NCI-H1417 treated with DMSO at 0.1 percent for 48 hours (cell line): ENCODE results near the gene JAZF1.

Source experiments
- DNase-seq: peaks from one replicate; lab custom pipeline; 2025; lab: John Stamatoyannopoulos, UW

JAZF1 gene

DNA sequence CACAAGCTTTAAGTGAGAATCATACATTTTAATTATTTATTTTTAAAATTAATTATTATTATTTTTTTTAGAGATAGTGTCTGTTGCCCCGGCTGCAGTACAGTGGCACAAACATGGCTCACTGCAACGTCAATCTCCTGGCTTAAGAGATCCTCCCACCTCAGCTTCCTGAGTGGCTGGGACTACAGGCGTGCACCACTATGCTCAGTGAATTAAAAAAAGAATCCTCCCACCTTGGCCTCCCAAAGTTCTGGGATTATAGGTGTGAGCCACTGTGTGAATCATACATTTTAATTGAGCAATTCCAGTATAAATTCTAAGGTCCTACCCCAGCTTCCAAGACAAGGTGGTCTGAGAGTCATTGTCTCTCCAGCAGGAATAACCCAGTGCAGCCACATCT lies 172.4 kb downstream of the JAZF1 start:
- DNase-seq, result no peak

DNA sequence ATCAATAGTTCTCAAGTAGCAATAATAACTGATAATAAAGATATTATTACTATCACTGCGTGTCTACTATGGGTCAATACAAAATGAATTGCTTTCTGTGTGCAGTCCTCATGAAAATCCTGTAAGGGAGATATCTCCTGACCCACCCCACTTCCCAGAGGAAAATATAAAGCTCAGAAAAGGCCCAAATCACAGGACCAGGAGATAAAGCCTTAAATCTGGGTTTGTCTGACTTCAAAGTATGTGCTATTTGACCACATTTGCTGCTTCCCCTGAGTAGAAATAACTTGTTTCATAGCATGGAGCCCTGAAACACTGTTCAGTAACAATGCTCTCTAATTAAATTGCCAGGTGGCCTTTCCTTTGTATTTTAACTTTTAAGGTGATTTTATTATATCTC lies 174.1 kb downstream of the JAZF1 start:
- no peak for DNase-seq

- DNase-seq, result no peak
These were observed 174.8 kb downstream of the JAZF1 start for GRCh38 chr7:28005847-28006231.

DNA sequence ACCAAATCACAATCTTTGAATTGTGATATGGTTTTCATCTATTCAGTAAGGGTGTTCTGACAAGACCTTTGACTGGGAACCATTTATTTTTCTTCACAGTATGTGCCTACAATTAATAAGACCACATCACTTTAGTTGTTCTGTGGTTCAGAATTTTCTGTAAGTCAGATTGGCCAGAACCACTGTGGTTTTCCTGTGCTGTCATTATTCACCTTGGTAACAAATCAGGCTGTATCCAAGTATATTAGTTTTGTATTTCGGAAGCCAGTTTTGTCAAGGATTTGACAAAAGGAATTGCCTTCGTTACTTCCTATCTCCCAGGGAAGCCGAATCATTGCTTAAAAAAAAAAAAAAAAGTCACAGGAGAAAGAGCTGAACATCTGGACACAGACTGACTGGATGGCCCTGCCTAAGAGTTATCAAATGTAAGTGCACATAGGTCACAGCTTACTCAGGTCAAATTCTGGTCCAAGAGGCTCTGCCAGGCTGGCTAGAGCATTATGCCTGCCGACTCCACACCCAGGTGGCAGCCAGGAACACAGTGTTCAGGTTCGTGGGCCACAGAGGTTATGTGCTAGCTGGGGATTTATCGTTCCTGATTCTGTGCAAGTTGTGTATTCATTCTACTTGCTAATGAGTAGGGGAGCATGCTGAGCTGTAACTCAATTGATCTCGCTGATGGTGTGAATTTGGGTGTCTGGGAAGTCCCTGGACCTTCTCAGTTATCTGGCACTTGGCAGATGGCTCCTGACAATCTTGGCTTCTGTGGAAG lies 175.3 kb downstream of the JAZF1 start:
- no peak for DNase-seq

DNA sequence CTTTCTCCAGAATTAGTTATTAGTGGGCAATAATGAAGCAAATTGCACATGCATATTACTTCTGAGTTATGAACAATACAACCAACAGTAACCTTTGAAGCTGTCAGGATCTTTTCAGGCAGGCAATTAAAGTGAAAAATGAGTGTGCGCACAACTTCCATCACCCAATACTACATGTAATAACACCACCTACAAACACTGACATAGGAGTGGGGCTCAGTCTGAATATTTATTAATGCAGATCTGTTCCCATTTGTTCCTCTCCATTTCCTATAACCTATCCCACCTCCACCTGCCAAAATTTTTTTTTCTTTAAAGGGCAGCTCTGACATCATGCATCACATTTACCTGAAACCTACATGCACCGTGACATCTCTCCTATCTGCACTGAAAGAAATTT lies 177.2 kb downstream of the JAZF1 start:
- DNase-seq, result no peak

DNA sequence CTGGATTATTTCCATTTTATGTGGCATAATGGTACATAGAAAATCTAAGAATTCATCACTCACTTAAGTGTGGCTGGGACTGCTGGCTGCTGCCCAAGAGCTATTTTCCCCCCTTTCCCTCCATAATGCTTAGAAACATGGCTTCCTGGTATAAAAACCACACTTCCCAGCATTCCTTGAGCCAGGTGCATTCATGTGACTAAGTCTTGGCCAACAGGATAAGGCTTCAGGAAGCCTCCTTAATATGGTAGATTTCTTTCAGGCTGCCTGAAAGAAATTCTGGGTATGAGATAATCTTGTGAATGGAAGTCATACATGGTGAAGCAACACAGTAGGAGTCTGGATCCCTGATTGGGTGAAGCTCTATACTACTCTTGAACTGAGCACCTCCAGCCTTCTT lies 178.0 kb downstream of the JAZF1 start:
- no peak for DNase-seq

DNA sequence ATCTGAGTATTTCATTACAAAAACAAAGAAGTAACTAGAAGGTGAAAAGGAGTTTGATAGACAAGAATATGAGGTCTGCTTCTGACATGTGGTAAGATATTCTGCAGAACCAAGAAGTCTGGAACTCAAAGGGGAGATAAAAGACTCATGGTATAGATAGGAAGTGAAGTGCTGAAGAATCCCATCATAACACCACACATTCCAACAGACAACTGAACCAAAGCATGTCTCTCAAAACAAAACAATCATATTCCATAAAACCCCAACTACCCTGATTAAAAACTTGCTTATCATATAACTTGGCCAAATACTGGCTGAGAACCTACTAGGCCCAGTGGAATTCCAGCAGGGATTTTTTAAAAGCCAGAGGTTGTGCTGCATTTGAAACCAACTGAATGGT lies 178.7 kb downstream of the JAZF1 start:
- no peak for DNase-seq

GRCh38 chr7:27999829-28000228 lies 180.8 kb downstream of the JAZF1 start:
- DNase-seq, result no peak

GRCh38 chr7:27998382-27998781 lies 182.2 kb downstream of the JAZF1 start:
- no peak for DNase-seq

DNA sequence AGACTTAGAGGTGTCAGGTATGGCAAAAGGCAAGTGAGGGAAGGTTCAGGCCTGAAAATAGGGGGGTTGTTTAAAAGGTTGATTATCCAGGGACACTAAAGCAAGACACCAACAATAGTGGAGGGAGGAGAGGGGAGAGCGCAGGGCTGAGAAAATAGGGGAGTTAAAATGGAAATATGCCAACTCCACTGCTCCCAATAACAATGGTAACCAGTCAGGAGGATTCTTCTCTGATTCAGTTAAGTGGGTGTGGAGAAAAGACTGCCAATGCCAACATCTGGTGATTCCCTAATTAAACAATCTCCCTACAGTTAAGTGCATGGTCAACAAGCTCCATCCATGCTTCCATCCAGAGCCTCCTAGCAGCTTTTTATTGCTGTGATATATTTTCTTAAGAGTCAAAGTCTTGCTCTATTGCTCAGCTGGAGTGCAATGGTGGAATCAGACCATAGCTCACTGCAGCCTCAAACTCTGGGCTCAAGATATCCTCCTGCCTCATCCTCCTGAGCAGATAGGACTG lies 183.3 kb downstream of the JAZF1 start:
- no peak for DNase-seq

GRCh38 chr7:27996141-27996540 lies 184.5 kb downstream of the JAZF1 start:
- DNase-seq, result no peak

- no peak for DNase-seq
These were observed 185.4 kb downstream of the JAZF1 start for GRCh38 chr7:27995228-27995627.

- DNase-seq, result peak; percentile 77
These were observed 186.0 kb downstream of the JAZF1 start for GRCh38 chr7:27994639-27995038.

GRCh38 chr7:27992755-27993493 lies 187.7 kb downstream of the JAZF1 start:
- DNase-seq, result peak; percentile 23

DNA sequence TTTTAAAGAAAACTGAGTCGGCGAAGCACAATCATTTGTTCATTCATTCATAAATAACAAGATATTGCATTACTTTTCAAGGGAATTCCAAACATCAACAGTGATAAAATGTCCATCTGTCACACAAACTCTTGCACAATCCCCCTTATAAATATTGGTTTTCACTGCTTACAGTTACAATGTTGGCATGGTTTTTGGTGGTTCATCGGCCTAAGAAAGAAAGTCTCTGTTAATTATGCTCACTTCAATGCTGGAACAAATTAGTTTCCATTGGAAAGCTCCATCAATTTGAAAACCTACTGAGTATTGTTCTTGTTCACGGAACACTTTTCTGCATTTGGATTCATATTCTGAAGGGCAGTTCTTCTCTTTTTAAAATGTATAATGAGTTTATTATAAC lies 188.5 kb downstream of the JAZF1 start:
- DNase-seq, result no peak

DNA sequence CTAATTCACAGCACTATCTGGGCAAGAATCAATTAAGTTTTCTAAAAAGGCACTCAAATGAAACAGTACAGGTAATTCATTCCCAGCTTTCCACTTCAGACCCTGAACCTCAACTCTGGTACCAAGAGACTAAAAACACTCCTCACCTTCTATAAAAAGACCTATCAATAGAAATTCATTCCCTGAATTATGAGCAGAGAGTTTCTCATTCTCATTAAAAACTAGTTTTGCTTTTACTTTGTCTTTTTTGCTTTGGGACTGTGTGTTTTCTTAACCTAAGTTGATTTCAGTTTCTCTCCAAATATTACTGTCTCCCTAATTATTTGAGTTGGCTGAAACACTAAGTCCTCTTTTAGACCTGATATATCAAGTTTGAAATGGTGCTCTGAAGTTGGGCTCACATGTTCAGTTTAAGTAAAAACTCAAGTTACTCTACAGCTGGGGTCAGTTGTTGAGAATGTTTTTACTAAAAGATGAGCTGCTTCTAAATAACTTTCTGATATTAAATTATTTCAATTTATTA lies 189.5 kb downstream of the JAZF1 start:
- no peak for DNase-seq

- no peak for DNase-seq
These were observed 204.1 kb downstream of the JAZF1 start for GRCh38 chr7:27976531-27976930.

- no peak for DNase-seq
These were observed 207.0 kb downstream of the JAZF1 start for GRCh38 chr7:27973625-27974024.

GRCh38 chr7:27972276-27972675 lies 208.3 kb downstream of the JAZF1 start:
- DNase-seq, result no peak

DNA sequence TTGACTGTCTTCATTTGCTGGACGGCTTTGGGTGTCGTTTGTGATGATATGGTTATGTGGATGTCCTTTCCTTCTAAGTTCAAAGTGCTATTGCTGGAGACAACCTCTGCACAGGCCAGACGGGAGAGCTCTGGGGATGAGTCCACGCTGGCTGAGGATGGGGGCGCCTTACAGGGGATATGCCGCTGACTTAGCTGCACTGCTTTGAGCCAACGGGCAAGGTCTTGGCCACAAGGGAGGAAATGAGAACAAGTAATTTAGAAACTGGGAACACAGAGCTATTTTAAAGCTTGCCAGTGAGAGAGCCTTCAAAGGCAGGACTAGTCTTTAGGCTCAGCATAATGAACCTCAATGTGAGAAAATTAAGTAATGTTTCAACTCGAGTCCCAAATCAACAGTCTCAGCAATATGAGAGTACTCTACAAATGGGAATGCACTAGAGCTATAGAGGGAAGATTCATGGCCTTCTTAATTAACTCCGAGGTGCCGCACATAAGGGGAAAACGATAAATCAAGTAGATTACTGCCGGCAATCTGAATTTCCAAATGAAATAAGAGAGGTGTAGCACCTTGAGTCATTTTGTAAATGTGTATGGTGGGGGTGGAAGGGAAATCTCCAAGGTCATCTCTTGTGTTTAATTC lies 209.3 kb downstream of the JAZF1 start:
- DNase-seq, result no peak

- DNase-seq, result no peak
These were observed 210.2 kb downstream of the JAZF1 start for GRCh38 chr7:27970350-27970749.

GRCh38 chr7:27969346-27969745 lies 211.2 kb downstream of the JAZF1 start:
- DNase-seq, result no peak

DNA sequence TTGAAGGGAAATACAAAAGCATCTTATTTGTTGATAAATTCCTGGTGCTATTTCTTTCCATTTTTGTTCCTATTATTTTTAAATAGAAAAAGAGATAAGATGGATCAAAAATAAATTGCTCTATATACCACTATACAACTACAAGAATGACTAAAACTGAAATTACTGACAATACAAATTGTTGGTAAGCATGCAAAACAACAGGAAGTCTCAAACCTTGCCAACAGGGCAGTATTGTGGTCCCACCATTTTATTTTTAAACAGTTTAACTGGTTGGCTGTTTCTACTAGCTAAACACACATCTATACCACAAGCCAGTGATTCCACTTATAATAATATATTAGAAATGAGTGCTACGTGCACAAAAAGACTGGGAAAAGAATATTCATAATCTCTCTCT lies 213.0 kb downstream of the JAZF1 start:
- no peak for DNase-seq
